Heart left ventricle (tissue), 13 donors: ENCODE data around the gene ARHGAP24.

Experiments
- CTCF ChIP-seq, 12 donors: fragments of 200-600 bp; sonication (generic) in 4 of 12; IDR thresholded peaks; one replicate each; pipeline versions ENCODE4 v1.5.0 to v1.8.0; 2018 to 2022; ENCODE audit warnings: antibody characterized with exemption in 12 of 12, mild to moderate bottlenecking in 5 of 12
- POLR2A ChIP-seq, 2 donors: fragments of 450-650 bp; IDR thresholded peaks; one replicate each; pipeline ENCODE4 v1.6.1; 2017; ENCODE audit warnings: antibody characterized with exemption in 2 of 2, mild to moderate bottlenecking in 2 of 2, moderate library complexity in 2 of 2
- donor health status: ischemic (EF 13 %, LVEDD 7.1; RV severe dilation, severe dysfunction).
- donor health status: DM: no; HTN: yes; CAD: no.
- donor health status: DM: no; HTN: no; CAD: no.
- donor health status: ischemic (EF 25% LVEDD 6.9; RV normal size, moderate dysfunction).
- donor health status: ischemic (EF 25% LVEDD 5.7; RV mildly dilated, moderate dysfunction).
- donor health status: ischemic (EF 35%, LVEDD 5.7; RV mildly dilated, moderate dysfunction).
- donor health status: nonischemic (EF 11% LVEDD 7.7; RV severe dilation, severe dysfunction).
- donor health status: DM: yes; HTN: yes; CAD: no.
- donor health status: PGD.
- donor health status: ischemic (EF 29% LVEDD 5.4; RV normal size, mild dysfunction).
- donor health status: nonischemic (EF 23%, LVEDD 6.1; RV moderate dilation, normal function).

- no peak for TF ChIP-seq CTCF (IDR thresholded peaks at IDR 0.05)
- TF ChIP-seq POLR2A (IDR thresholded peaks at IDR 0.05) = no peak
Measured at GRCh38 chr4:85778632-85779131, 303.7 kb downstream of the ARHGAP24 start.
